ENCODE measurements around the gene TMEM88. TPM values are rescaled to one million over a fixed set of nuclear protein-coding genes. Genes with fewer than 3 reads are reported as not detected.

Gene TMEM88
- total RNA-seq, 1 donor from 2014 or later: 3.4 TPM

GRCh38 chr17:7833011-7833794 lies 21.7 kb upstream of the TMEM88 start:
- Mint-ChIP-seq H3K4me3 (ENCODE audit: unreplicated experiment) (peak overlapping the region; percentile 81), H3K4me1 (ENCODE audit: unreplicated experiment) (peaks cover 31% of the 10 kb centered on the region), H3K9me3 (ENCODE audit: unreplicated experiment) (no peaks in the 10 kb centered on the region), H3K36me3 (ENCODE audit: unreplicated experiment) (no peaks in the 10 kb centered on the region), H3K27ac (ENCODE audit: unreplicated experiment) (peak overlapping the region; percentile 99), H3K27me3 (ENCODE audit: unreplicated experiment) (peaks cover 22% of the 10 kb centered on the region)
- DNase-seq (ENCODE audit: extremely low spot score, unreplicated experiment): no peak
- TF ChIP-seq CTCF (IDR thresholded peaks at IDR 0.05): no peak

- peak; percentile 94 for DNase-seq (ENCODE audit: extremely low spot score, unreplicated experiment)
- H3K4me3 Mint-ChIP-seq (ENCODE audit: unreplicated experiment): peak within 1 kb of the TSS; percentile 81
- no peaks in the 10 kb centered on the region for H3K9me3 Mint-ChIP-seq (ENCODE audit: unreplicated experiment)
- H3K27me3 Mint-ChIP-seq (ENCODE audit: unreplicated experiment): peaks cover 19% of the 10 kb centered on the region
- H3K27ac Mint-ChIP-seq (ENCODE audit: unreplicated experiment): peak within 1 kb of the TSS; percentile 99
- peaks cover 38% of the 10 kb centered on the region for H3K4me1 Mint-ChIP-seq (ENCODE audit: unreplicated experiment)
- TF ChIP-seq CTCF (IDR thresholded peaks at IDR 0.05): no peak
- H3K36me3 Mint-ChIP-seq (ENCODE audit: unreplicated experiment): no peaks in the 10 kb centered on the region
Measured at GRCh38 chr17:7833795-7834541, 20.9 kb upstream of the TMEM88 start, which contains the start of gene KDM6B. Gene KDM6B (plus strand): TSS chr17:7834217. CDS start chr17:7845555, 11,338 bp downstream.

GRCh38 chr17:7834542-7834956 lies 20.3 kb upstream of the TMEM88 start:
- Mint-ChIP-seq H3K27ac (ENCODE audit: unreplicated experiment) (peak overlapping the region; percentile 99), H3K36me3 (ENCODE audit: unreplicated experiment) (no peaks in the 10 kb centered on the region), H3K4me3 (ENCODE audit: unreplicated experiment) (peak overlapping the region; percentile 81), H3K4me1 (ENCODE audit: unreplicated experiment) (peaks cover 43% of the 10 kb centered on the region), H3K9me3 (ENCODE audit: unreplicated experiment) (no peaks in the 10 kb centered on the region), H3K27me3 (ENCODE audit: unreplicated experiment) (peaks cover 14% of the 10 kb centered on the region)
- DNase-seq (ENCODE audit: extremely low spot score, unreplicated experiment): no peak
- no peak for TF ChIP-seq CTCF (IDR thresholded peaks at IDR 0.05)

- H3K36me3 Mint-ChIP-seq (ENCODE audit: unreplicated experiment): no peaks in the 10 kb centered on the region
- H3K4me3 Mint-ChIP-seq (ENCODE audit: unreplicated experiment): peak overlapping the region; percentile 92
- H3K27me3 Mint-ChIP-seq (ENCODE audit: unreplicated experiment): peaks cover 13% of the 10 kb centered on the region
- DNase-seq (ENCODE audit: extremely low spot score, unreplicated experiment): peak; percentile 99
- peak overlapping the region; percentile 99 for H3K27ac Mint-ChIP-seq (ENCODE audit: unreplicated experiment)
- TF ChIP-seq CTCF (IDR thresholded peaks at IDR 0.05): peak; percentile 90
- no peaks in the 10 kb centered on the region for H3K9me3 Mint-ChIP-seq (ENCODE audit: unreplicated experiment)
- H3K4me1 Mint-ChIP-seq (ENCODE audit: unreplicated experiment): peaks cover 50% of the 10 kb centered on the region
Measured at GRCh38 chr17:7834957-7835813, 19.7 kb upstream of the TMEM88 start.
